KMS-11 (cell line): ENCODE measurements around the gene DLGAP1.

Experiments
- H2AFZ ChIP-seq: fragments of 200-600 bp; sonication (generic); 2 replicates; pipeline ENCODE4 v1.6.1; 2016; ENCODE audit warnings: antibody characterized with exemption, mixed run types, low read depth
- H3K27ac ChIP-seq: fragments of 200-600 bp; sonication (generic); 2 replicates; pipeline ENCODE4 v1.6.1; 2016; ENCODE audit warnings: mild to moderate bottlenecking, mixed run types
- H3K27me3 ChIP-seq: fragments of 200-600 bp; sonication (generic); 2 replicates; pipeline ENCODE4 v1.6.1; 2017; ENCODE audit warnings: mild to moderate bottlenecking, low read depth, mixed run types, moderate library complexity; ENCODE audit not compliant: insufficient read depth
- H3K36me3 ChIP-seq: fragments of 200-600 bp; sonication (generic); 2 replicates; pipeline ENCODE4 v1.6.1; 2017; ENCODE audit warnings: mild to moderate bottlenecking, mixed run types; ENCODE audit not compliant: insufficient read depth
- H3K4me1 ChIP-seq: fragments of 200-600 bp; sonication (generic); 2 replicates; pipeline ENCODE4 v1.6.1; 2016; ENCODE audit warnings: mild to moderate bottlenecking, low read depth, mixed run types; ENCODE audit not compliant: poor library complexity, severe bottlenecking
- H3K4me2 ChIP-seq: fragments of 200-600 bp; sonication (generic); 2 replicates; pipeline ENCODE4 v1.7.0; 2016; ENCODE audit warnings: mild to moderate bottlenecking, mixed run types
- H3K4me3 ChIP-seq: fragments of 200-600 bp; sonication (generic); IDR thresholded peaks from 2 replicates; pipeline ENCODE4 v1.6.1; 2017; ENCODE audit warnings: low read depth, low read length, mixed read lengths; ENCODE audit not compliant: insufficient read depth
- H3K79me2 ChIP-seq: fragments of 200-600 bp; sonication (generic); 2 replicates; pipeline ENCODE4 v1.6.1; 2016; ENCODE audit warnings: low read depth, mixed run types; ENCODE audit not compliant: insufficient read depth
- H3K9ac ChIP-seq: fragments of 200-600 bp; sonication (generic); 2 replicates; pipeline ENCODE4 v1.6.1; 2016; ENCODE audit warnings: mild to moderate bottlenecking, mixed run types
- H4K20me1 ChIP-seq: fragments of 200-600 bp; sonication (generic); 2 replicates; pipeline ENCODE4 v1.6.1; 2016; ENCODE audit warnings: mild to moderate bottlenecking, mixed run types; ENCODE audit not compliant: insufficient read depth
- CTCF ChIP-seq: fragments of 200-600 bp; sonication (generic); conservative IDR thresholded peaks from 2 replicates; pipeline ENCODE4 v1.6.1; 2017; ENCODE audit warnings: low read depth, mild to moderate bottlenecking, antibody characterized with exemption, low read length, moderate library complexity, mixed read lengths

The DLGAP1 gene

GRCh38 chr18:4237664-4238041 lies 217.5 kb downstream of the DLGAP1 start:
- Histone ChIP-seq H2AFZ (no peak overlapping the region), H3K4me1 (no peaks in the 10 kb centered on the region), H4K20me1 (no peaks in the 10 kb centered on the region), H3K9ac (no peak overlapping the region), H3K36me3 (no peaks in the 10 kb centered on the region), H3K27ac (no peak overlapping the region), H3K4me3 (no peak overlapping the region), H3K27me3 (no peaks in the 10 kb centered on the region), H3K79me2 (no peaks in the 10 kb centered on the region), H3K4me2 (no peak overlapping the region)
- no peak for TF ChIP-seq CTCF

GRCh38 chr18:4236940-4237663 lies 218.0 kb downstream of the DLGAP1 start:
- H3K4me1 ChIP-seq = no peaks in the 10 kb centered on the region
- no peak overlapping the region for H3K4me2 ChIP-seq
- no peak overlapping the region for H3K27ac ChIP-seq
- H4K20me1 ChIP-seq = no peaks in the 10 kb centered on the region
- no peak overlapping the region for H3K9ac ChIP-seq
- no peak overlapping the region for H2AFZ ChIP-seq
- no peaks in the 10 kb centered on the region for H3K27me3 ChIP-seq
- no peak overlapping the region for H3K4me3 ChIP-seq
- no peaks in the 10 kb centered on the region for H3K36me3 ChIP-seq
- no peak for TF ChIP-seq CTCF
- no peaks in the 10 kb centered on the region for H3K79me2 ChIP-seq

- Histone ChIP-seq H3K27ac (no peak overlapping the region), H4K20me1 (no peaks in the 10 kb centered on the region), H3K4me1 (no peaks in the 10 kb centered on the region), H2AFZ (no peak overlapping the region), H3K4me2 (no peak overlapping the region), H3K79me2 (no peaks in the 10 kb centered on the region), H3K27me3 (no peaks in the 10 kb centered on the region), H3K9ac (no peak overlapping the region), H3K36me3 (no peaks in the 10 kb centered on the region), H3K4me3 (no peak overlapping the region)
- TF ChIP-seq CTCF = no peak
Measured at GRCh38 chr18:4233468-4233867, 221.6 kb downstream of the DLGAP1 start.

GRCh38 chr18:4232656-4233055 lies 222.5 kb downstream of the DLGAP1 start:
- H3K79me2 ChIP-seq = no peaks in the 10 kb centered on the region
- no peaks in the 10 kb centered on the region for H4K20me1 ChIP-seq
- no peak overlapping the region for H2AFZ ChIP-seq
- H3K36me3 ChIP-seq = no peaks in the 10 kb centered on the region
- H3K27ac ChIP-seq = no peak overlapping the region
- H3K27me3 ChIP-seq = no peaks in the 10 kb centered on the region
- TF ChIP-seq CTCF = no peak
- no peaks in the 10 kb centered on the region for H3K4me1 ChIP-seq
- no peak overlapping the region for H3K4me3 ChIP-seq
- H3K4me2 ChIP-seq = no peak overlapping the region
- H3K9ac ChIP-seq = no peak overlapping the region
